B cell (primary cell): Measurements from ENCODE around the gene ZG16. TPM values are rescaled to one million over a fixed set of nuclear protein-coding genes. Genes with fewer than 3 reads are reported as not detected.
"Not testable (repeated sequence)": the region's sequence is repeated elsewhere in the genome, so short reads cannot be mapped to it uniquely, and the experiment has no call there.

Experiments used
- ATAC-seq: fragments of 200-7000 bp; cut with Tn5 transposase; one replicate; pipeline ENCODE4 v1.10.0; 2021; ENCODE audit warnings: low read depth, mild to moderate bottlenecking, moderate number of reproducible peaks, moderate library complexity
- CTCF ChIA-PET: fragments of 350-600 bp; sonication (Branson Sonifier 250); formaldehyde crosslinking; loops from one replicate; lab custom pipeline; 2021; ENCODE audit warnings: antibody characterized with exemption, inconsistent platforms; lab: Charles Lee
- POLR2A ChIA-PET: fragments of 350-600 bp; sonication (Branson Sonifier 250); formaldehyde crosslinking; loops from one replicate; lab custom pipeline; 2021; ENCODE audit warnings: antibody characterized with exemption; lab: Charles Lee
- DNase-seq: peaks from one replicate; pipeline ENCODE4 v3.0.0; 2013
- H2AFZ ChIP-seq: 2 replicates; pipeline ENCODE4 v1.6.1; 2012; ENCODE audit warnings: mild to moderate bottlenecking, low read depth, low read length; ENCODE audit not compliant: insufficient read depth, poor library complexity, severe bottlenecking
- H3K27ac ChIP-seq, 2 donors: 1 replicate in 1 of 2; 2 replicates in 1 of 2; pipeline ENCODE4 v1.5.1; 2012 to 2013; ENCODE audit warnings: low read length in 2 of 2, mild to moderate bottlenecking in 2 of 2, moderate library complexity in 1 of 2
- H3K27me3 ChIP-seq, 4 experiments: fragments of 200-600 bp in 1 of 4; sonication (generic) in 1 of 4; replicated peaks in 1 of 4; 1 replicate in 2 of 4; 2 replicates in 2 of 4; pipeline versions ENCODE4 v1.6.1 to v1.7.0; 2013 to 2016; ENCODE audit warnings: low read length in 3 of 4, mild to moderate bottlenecking in 2 of 4, mixed read lengths in 1 of 4, moderate library complexity in 1 of 4; ENCODE audit not compliant: insufficient read depth in 4 of 4, control insufficient read depth in 3 of 4; ENCODE audit errors: control extremely low read depth in 1 of 4
- H3K36me3 ChIP-seq, 2 experiments: replicated peaks in 1 of 2; 1 replicate in 1 of 2; 2 replicates in 1 of 2; pipeline versions ENCODE4 v1.6.1 to v1.7.1; 2013; ENCODE audit warnings: low read length in 1 of 2; ENCODE audit not compliant: insufficient read depth in 2 of 2, control insufficient read depth in 1 of 2; ENCODE audit errors: control extremely low read depth in 1 of 2, extremely low read depth in 1 of 2
- H3K4me1 ChIP-seq, 2 donors: fragments of 200-600 bp in 1 of 2; sonication (generic) in 1 of 2; 1 replicate in 1 of 2; 2 replicates in 1 of 2; pipeline versions ENCODE4 v1.5.1 to v1.6.1; 2013 to 2017; ENCODE audit warnings: low read length in 2 of 2; ENCODE audit not compliant: control insufficient read depth in 2 of 2, insufficient read depth in 2 of 2
- H3K4me2 ChIP-seq: replicated peaks from 2 replicates; pipeline ENCODE3; 2012; ENCODE audit warnings: mild to moderate bottlenecking, low read depth, low read length; ENCODE audit not compliant: poor library complexity, severe bottlenecking
- H3K4me3 ChIP-seq, 5 experiments: fragments of 200-600 bp in 1 of 5; sonication (generic) in 1 of 5; 1 replicate in 3 of 5; 2 replicates in 2 of 5; pipeline versions ENCODE4 v1.5.1 to v1.7.0; 2011 to 2016; ENCODE audit warnings: low read length in 4 of 5, mild to moderate bottlenecking in 4 of 5, low read depth in 2 of 5, control low read depth in 1 of 5, moderate library complexity in 1 of 5; ENCODE audit not compliant: insufficient read depth in 1 of 5; ENCODE audit errors: control extremely low read depth in 1 of 5, extremely low read depth in 1 of 5
- H3K79me2 ChIP-seq: fragments of 200-600 bp; sonication (generic); one replicate; pipeline ENCODE4 v1.6.0; 2016; ENCODE audit warnings: low read length; ENCODE audit not compliant: control insufficient read depth, insufficient read depth
- H3K9ac ChIP-seq: fragments of 200-600 bp; sonication (generic); 2 replicates; pipeline ENCODE4 v1.6.1; 2017; ENCODE audit warnings: mild to moderate bottlenecking, low read length, moderate library complexity
- H3K9me3 ChIP-seq, 3 donors: one replicate each; pipeline versions ENCODE4 v1.6.1 to v1.7.1; 2013; ENCODE audit warnings: low read length in 2 of 3; ENCODE audit not compliant: control insufficient read depth in 2 of 3, insufficient read depth in 1 of 3; ENCODE audit errors: control extremely low read depth in 1 of 3
- H4K20me1 ChIP-seq: 2 replicates; pipeline ENCODE4 v1.6.0; 2012; ENCODE audit warnings: mild to moderate bottlenecking, low read length; ENCODE audit not compliant: insufficient read depth, control insufficient read depth, poor library complexity, severe bottlenecking
- H3K27ac Mint-ChIP-seq: one replicate; pipeline ENCODE4 v1.8.0; 2021; ENCODE audit warnings: mixed read lengths
- H3K27me3 Mint-ChIP-seq: one replicate; pipeline ENCODE4 v1.8.0; 2021; ENCODE audit warnings: mixed read lengths
- H3K4me1 Mint-ChIP-seq: one replicate; pipeline ENCODE4 v1.8.0; 2021; ENCODE audit warnings: mixed read lengths
- H3K4me3 Mint-ChIP-seq: one replicate; pipeline ENCODE4 v1.8.0; 2021; ENCODE audit warnings: mixed read lengths
- H3K9me3 Mint-ChIP-seq: one replicate; pipeline ENCODE4 v1.8.0; 2022; ENCODE audit warnings: mixed read lengths; ENCODE audit not compliant: insufficient read depth
- CTCF ChIP-seq: fragments of 200-600 bp; IDR thresholded peaks from one replicate; pipeline ENCODE4 v1.8.0; 2022; ENCODE audit warnings: antibody characterized with exemption, mild to moderate bottlenecking
- WGBS: methylation state at CpG from one replicate; pipeline ENCODE4 v1.1.5; 2013; ENCODE audit warnings: missing lambda C conversion rate; ENCODE audit not compliant: insufficient coverage; 5-methylcytosine and 5-hydroxymethylcytosine counted together
- intact Hi-C: fragments of 100-400 bp; cut with micrococcal nuclease; formaldehyde crosslinking; loops from one replicate; pipeline ENCODE4 v1.10.0; 2022
- polyA plus RNA-seq: library from polyadenylated mRNA; depleted of rRNA; stranded (reverse); fragments of >200 nt; gene quantifications from 2 replicates; pipeline ENCODE4 v1.2.3, GENCODE V29; 2012
- total RNA-seq, 2 donors: library from RNA; stranded (reverse); fragments of 120-200 nt in 1 of 2; gene quantifications; 1 replicate in 1 of 2; 2 replicates in 1 of 2; pipeline versions ENCODE4 v1.2.3 to v1.2.4, GENCODE V29; 2013 to 2022

The ZG16 gene
- total and polyA plus RNA-seq, 2 donors (not counting 1 experiment from before 2014, with no cell fraction given), result 0.06 TPM; not detected in 1

- Mint-ChIP-seq H3K27me3 (no peaks in the 10 kb centered on the region), H3K9me3 (no peaks in the 10 kb centered on the region), H3K4me1 (peaks cover 73% of the 10 kb centered on the region), H3K27ac (peak overlapping the region; percentile 90), H3K4me3 (peak overlapping the region; percentile 66)
- TF ChIP-seq CTCF, result no peak
- DNase-seq (peak; percentile 74), ATAC-seq (peak; percentile 91)
- peaks cover 47 to 62% of the 10 kb centered on the region in 2 donors for H3K4me1 ChIP-seq
- peaks cover 2 to 29% of the 10 kb centered on the region in 2 experiments for H3K36me3 ChIP-seq
- peak overlapping the region in 1 of 2 donors; percentile 47 for H3K27ac ChIP-seq
- no peak overlapping the region for H3K9ac ChIP-seq
- no CpG with 5 or more reads among the region's 2 CpGs for WGBS
- intact Hi-C loops, result loop anchor here (1.0 to 10.0 kb wide), 3 partner anchors 8 to 78 kb away; partner anchors contain the start of genes PAGR1 and QPRT
- H3K9me3 ChIP-seq, result no peaks in the 10 kb centered on the region
- peaks cover 64% of the 10 kb centered on the region for H3K79me2 ChIP-seq
- peak overlapping the region in 1 of 5 experiments; percentile 9 for H3K4me3 ChIP-seq
- H2AFZ ChIP-seq, result no peak overlapping the region
- peaks cover 19% of the 10 kb centered on the region for H4K20me1 ChIP-seq
- H3K4me2 ChIP-seq, result peak overlapping the region; percentile 58
- no peaks in the 10 kb centered on the region for H3K27me3 ChIP-seq
- CTCF ChIA-PET, result interaction anchor here (0.6 to 1.8 kb wide), 10 partner anchors 17 to 110 kb away, joined by 3 to 15 read pairs (median 5); partner anchors contain the start of genes KIF22 and ZG16
- POLR2A ChIA-PET, result interaction anchor here (0.6 to 0.9 kb wide), 4 partner anchors 16 to 95 kb away, joined by 3 to 6 read pairs (median 4); partner anchors contain the start of gene KIF22
Measured at GRCh38 chr16:29738514-29738913, 39.5 kb upstream of the ZG16 start.

GRCh38 chr16:29739927-29740629, 38.0 kb upstream of the ZG16 start:
- H3K27ac Mint-ChIP-seq, result peak overlapping the region; percentile 76
- DNase-seq, H3K9me3 Mint-ChIP-seq, H2AFZ ChIP-seq, H3K27me3 ChIP-seq, H3K9me3 ChIP-seq, H3K9ac ChIP-seq, ATAC-seq, H3K4me3 ChIP-seq, H3K27me3 Mint-ChIP-seq, POLR2A ChIA-PET: not testable (repeated sequence)
- Histone ChIP-seq H3K79me2 (peaks cover 65% of the 10 kb centered on the region), H3K36me3 (peaks cover 2 to 43% of the 10 kb centered on the region in 2 experiments), H3K27ac (peak overlapping the region in 1 of 2 donors; percentile 53), H3K4me1 (peaks cover 59 to 77% of the 10 kb centered on the region in 2 donors), H4K20me1 (peaks cover 32% of the 10 kb centered on the region), H3K4me2 (peak overlapping the region; percentile 3)
- 100% methylated on average over 5 of the region's 6 CpGs for WGBS
- intact Hi-C loops, result loop anchor here (2.0 to 10.0 kb wide), 2 partner anchors 65 to 77 kb away; partner anchors contain the start of genes PAGR1 and QPRT
- peak overlapping the region; percentile 20 for H3K4me3 Mint-ChIP-seq
- H3K4me1 Mint-ChIP-seq, result peaks cover 81% of the 10 kb centered on the region
- CTCF ChIA-PET, result interaction anchor here (0.9 to 1.8 kb wide), 3 partner anchors 14 to 50 kb away, joined by 3 to 15 read pairs (median 6); partner anchors contain the start of gene KIF22

GRCh38 chr16:29740630-29741015, 37.4 kb upstream of the ZG16 start:
- Histone ChIP-seq H4K20me1 (peaks cover 34% of the 10 kb centered on the region), H3K4me1 (peaks cover 59 to 77% of the 10 kb centered on the region in 2 donors), H3K36me3 (peaks cover 2 to 43% of the 10 kb centered on the region in 2 experiments), H3K27ac (peak overlapping the region in 1 of 2 donors; percentile 52), H3K79me2 (peaks cover 69% of the 10 kb centered on the region)
- H3K9me3 ChIP-seq, H3K4me3 ChIP-seq, H3K27me3 ChIP-seq, ATAC-seq, H3K9me3 Mint-ChIP-seq, H3K27me3 Mint-ChIP-seq, H3K9ac ChIP-seq, DNase-seq, H3K4me2 ChIP-seq, POLR2A ChIA-PET, intact Hi-C loops, H2AFZ ChIP-seq: not testable (repeated sequence)
- 80% methylated on average over 1 of the region's 11 CpGs for WGBS
- H3K4me1 Mint-ChIP-seq, result peaks cover 83% of the 10 kb centered on the region
- CTCF ChIA-PET, result interaction anchor here (1.5 kb wide), 1 partner anchor 49 kb away, joined by 5 read pairs; the partner anchor contains the start of gene KIF22
- H3K4me3 Mint-ChIP-seq, result peak overlapping the region; percentile 8
- H3K27ac Mint-ChIP-seq, result peak overlapping the region; percentile 76
